OCI-LY7 (cell line): Measurements from ENCODE around the gene NPAS2. TPM values are rescaled to one million over a fixed set of nuclear protein-coding genes. Genes with fewer than 3 reads are reported as not detected.

Source experiments
- BruUV-seq: library from RNA; stranded (reverse); fragments of 400-500 nt; replicated peaks from 2 replicates; lab custom pipeline; 2021; lab: Mats Ljungman, UMichigan
- CTCF ChIA-PET: fragments of 300-600 bp; sonication (Branson Sonifier 250); formaldehyde crosslinking; loops from one replicate; lab custom pipeline; 2022; ENCODE audit warnings: antibody characterized with exemption; ENCODE audit not compliant: unreplicated experiment; lab: Charles Lee
- POLR2A ChIA-PET: fragments of 300-600 bp; sonication (Branson Sonifier 250); formaldehyde crosslinking; loops from one replicate; lab custom pipeline; 2022; ENCODE audit warnings: antibody characterized with exemption; lab: Charles Lee
- DNase-seq: peaks from one replicate; pipeline ENCODE4 v3.0.0-alpha.2; 2015; ENCODE audit warnings: low spot score
- H2AFZ ChIP-seq: fragments of 200-600 bp; sonication (generic), shearing (Covaris generic); 2 replicates; pipeline ENCODE4 v1.6.1; 2014; ENCODE audit warnings: mild to moderate bottlenecking, antibody characterized with exemption, low read length, moderate library complexity
- H3K27ac ChIP-seq: fragments of 200-600 bp; sonication (generic); 2 replicates; pipeline ENCODE4 v1.5.1; 2014; ENCODE audit warnings: mixed run types, low read depth, mild to moderate bottlenecking, moderate library complexity, low read length, inconsistent platforms; ENCODE audit not compliant: poor library complexity, severe bottlenecking
- H3K36me3 ChIP-seq: fragments of 200-600 bp; sonication (generic); 2 replicates; pipeline ENCODE4 v1.6.1; 2014; ENCODE audit warnings: mild to moderate bottlenecking, antibody characterized with exemption, low read length, moderate library complexity, mixed read lengths; ENCODE audit not compliant: insufficient read depth
- H3K4me1 ChIP-seq: fragments of 200-600 bp; sonication (generic); 2 replicates; pipeline ENCODE4 v1.5.1; 2014; ENCODE audit warnings: mild to moderate bottlenecking, low read length; ENCODE audit not compliant: insufficient read depth, poor library complexity, severe bottlenecking
- H3K4me2 ChIP-seq: fragments of 200-600 bp; sonication (generic); 2 replicates; pipeline ENCODE4 v1.6.1; 2014; ENCODE audit warnings: mild to moderate bottlenecking, low read length
- H3K4me3 ChIP-seq: fragments of 200-600 bp; sonication (generic); 2 replicates; pipeline ENCODE4 v1.5.1; 2014; ENCODE audit warnings: mild to moderate bottlenecking, low read depth, low read length; ENCODE audit not compliant: poor library complexity, severe bottlenecking
- H3K79me2 ChIP-seq: fragments of 200-600 bp; sonication (generic); 2 replicates; pipeline ENCODE4 v1.6.1; 2016; ENCODE audit warnings: low read depth, mild to moderate bottlenecking, low read length, moderate library complexity, mixed read lengths; ENCODE audit not compliant: insufficient read depth
- H3K9me2 ChIP-seq: fragments of 200-600 bp; sonication (generic); 2 replicates; pipeline ENCODE4 v1.6.1; 2016; ENCODE audit warnings: mild to moderate bottlenecking, low read length, mixed read lengths; ENCODE audit not compliant: insufficient read depth
- H3K9me3 ChIP-seq: fragments of 200-600 bp; sonication (generic); 2 replicates; pipeline ENCODE4 v1.6.1; 2014; ENCODE audit warnings: mild to moderate bottlenecking, mixed run types, low read length, mixed read lengths
- H4K20me1 ChIP-seq: fragments of 200-600 bp; sonication (generic); 2 replicates; pipeline ENCODE4 v1.6.1; 2014; ENCODE audit warnings: mild to moderate bottlenecking, antibody characterized with exemption, low read length, moderate library complexity, mixed read lengths; ENCODE audit not compliant: insufficient read depth
- CTCF ChIP-seq: fragments of 200-600 bp; sonication (generic); conservative IDR thresholded peaks from 2 replicates; pipeline ENCODE4 v1.5.1; 2014; ENCODE audit warnings: mild to moderate bottlenecking, antibody characterized with exemption, low read length, moderate library complexity, mixed read lengths
- EZH2phosphoT487 ChIP-seq: fragments of 200-600 bp; sonication (generic); IDR thresholded peaks from 2 replicates; pipeline ENCODE4 v1.6.1; 2018; ENCODE audit warnings: low read depth, borderline replicate concordance, mild to moderate bottlenecking, mixed run types, antibody characterized with exemption, low read length, moderate library complexity, mixed read lengths
- intact Hi-C: fragments of 100-400 bp; cut with micrococcal nuclease; formaldehyde crosslinking; loops from one replicate; pipeline ENCODE4 v1.10.0; 2022; ENCODE audit not compliant: unreplicated experiment
- total RNA-seq, 2 experiments: library from RNA; depleted of rRNA in 1 of 2; stranded (reverse); fragments of >200 nt in 1 of 2; shearing (Covaris generic) in 1 of 2; gene quantifications; 2 replicates each; pipeline ENCODE4 v1.2.3, GENCODE V29; 2014 to 2022

The NPAS2 gene
- total RNA-seq, 2 experiments from 2014 or later, result not detected

GRCh38 chr2:100876231-100876860, 56.4 kb downstream of the NPAS2 start:
- CTCF ChIA-PET, result no interaction called here
- no peak for DNase-seq
- no TSS peak for BruUV-seq
- H3K79me2 ChIP-seq, result no peaks in the 10 kb centered on the region
- no peak overlapping the region for H3K4me3 ChIP-seq
- TF ChIP-seq CTCF, result no peak
- TF ChIP-seq EZH2phosphoT487, result no peak
- H3K27ac ChIP-seq, result no peak overlapping the region
- H4K20me1 ChIP-seq, result no peaks in the 10 kb centered on the region
- POLR2A ChIA-PET, result no interaction called here
- no peak overlapping the region; the same call in 1 of the 2 replicates for H3K4me2 ChIP-seq
- intact Hi-C loops, result no loop called here
- H3K9me2 ChIP-seq, result no peaks in the 10 kb centered on the region
- no peaks in the 10 kb centered on the region for H3K4me1 ChIP-seq
- no peaks in the 10 kb centered on the region for H3K36me3 ChIP-seq
- H3K9me3 ChIP-seq, result no peaks in the 10 kb centered on the region
- H2AFZ ChIP-seq, result no peak overlapping the region

DNA sequence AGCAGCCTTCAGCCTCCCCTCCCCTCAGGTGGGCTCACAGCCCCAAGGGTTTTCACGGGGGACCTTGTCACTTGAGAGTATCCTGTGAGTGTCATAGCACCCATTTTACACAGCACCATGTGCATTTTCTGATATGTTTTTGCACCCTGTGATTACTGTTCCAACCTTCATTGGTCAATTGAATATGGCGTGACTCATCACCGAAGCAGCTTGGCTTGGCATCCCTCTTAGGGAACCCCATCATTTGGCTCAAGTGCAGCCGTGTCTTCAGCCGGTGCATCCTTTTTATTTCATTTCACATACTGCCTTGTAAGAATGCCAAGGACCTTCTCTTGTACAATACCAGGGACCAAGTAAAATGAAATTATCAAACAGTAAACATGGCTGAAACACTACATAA, 57.6 kb downstream of the NPAS2 start:
- H3K4me1 ChIP-seq, result no peaks in the 10 kb centered on the region
- no TSS peak for BruUV-seq
- no peaks in the 10 kb centered on the region for H4K20me1 ChIP-seq
- H3K4me2 ChIP-seq, result no peak overlapping the region; the same call in 1 of the 2 replicates
- no peaks in the 10 kb centered on the region for H3K9me3 ChIP-seq
- H3K36me3 ChIP-seq, result no peaks in the 10 kb centered on the region
- no peak for DNase-seq
- no peak overlapping the region for H2AFZ ChIP-seq
- no peaks in the 10 kb centered on the region for H3K9me2 ChIP-seq
- no peak for TF ChIP-seq EZH2phosphoT487
- no peak for TF ChIP-seq CTCF
- no peaks in the 10 kb centered on the region for H3K79me2 ChIP-seq
- CTCF ChIA-PET, result no interaction called here
- POLR2A ChIA-PET, result interaction anchor here (1.3 kb wide), 1 partner anchor 31 kb away, joined by 3 read pairs; no protein-coding TSS in a partner anchor
- no peak overlapping the region for H3K4me3 ChIP-seq
- intact Hi-C loops, result no loop called here
- H3K27ac ChIP-seq, result no peak overlapping the region
